IMR-90 (cell line): Measurements from ENCODE around the gene NIPAL1. TPM values are rescaled to one million over a fixed set of nuclear protein-coding genes. Genes with fewer than 3 reads are reported as not detected.

Source experiments
- NFE2L2 ChIP-seq: fragments of 150-350 bp; IDR thresholded peaks from 2 replicates; pipeline ENCODE4 v1.6.1; 2016; ENCODE audit warnings: low read depth, mild to moderate bottlenecking, low read length
- polyA plus RNA-seq, 3 experiments: library from polyadenylated mRNA; depleted of rRNA; stranded (reverse); fragments of >200 nt; gene quantifications; 2 replicates each; pipeline ENCODE4 v1.2.3, GENCODE V29; 2012; ENCODE audit warnings: low replicate concordance in 1 of 3
- total RNA-seq: library from RNA; depleted of rRNA; stranded (reverse); fragments of >200 nt; gene quantifications from 2 replicates; pipeline ENCODE4 v1.2.3, GENCODE V29; 2012; rRNA removed

The NIPAL1 gene
- total and polyA plus RNA-seq, 2 of the 4 experiments (the other 2 are of a cell fraction): 0.89 to 1.1 TPM

GRCh38 chr4:48085821-48086589, 69.4 kb downstream of the NIPAL1 start (continued):
- no peak for TF ChIP-seq NFE2L2

Other genes starting within 250 kb of the NIPAL1 start
- 15.6 and 20.3 TPM in 2 replicates for gene CORIN, start 178.7 kb upstream of the NIPAL1 start, total RNA-seq
- gene CORIN, start 178.7 kb upstream of the NIPAL1 start, polyA plus RNA-seq (2012; rRNA removed): 19.2 and 24.7 TPM in 2 replicates
- 21.9 and 23.1 TPM in 2 replicates for gene NFXL1, start 102.2 kb upstream of the NIPAL1 start, total RNA-seq
- 11.7 and 13.9 TPM in 2 replicates for gene NFXL1, start 102.2 kb upstream of the NIPAL1 start, polyA plus RNA-seq (2012; rRNA removed)
- not detected in 2 replicates for gene CNGA1, start 91 bp upstream of the NIPAL1 start, total RNA-seq
- not detected in 2 replicates for gene CNGA1, start 91 bp upstream of the NIPAL1 start, polyA plus RNA-seq (2012; rRNA removed)
- not detected in 2 replicates for gene TXK, start 117.5 kb downstream of the NIPAL1 start, total RNA-seq
- gene TXK, start 117.5 kb downstream of the NIPAL1 start, polyA plus RNA-seq (2012; rRNA removed): not detected in 2 replicates